DLD1 (cell line): ENCODE results near the gene MAP3K19.
"Not testable (repeated sequence)": the region's sequence is repeated elsewhere in the genome, so short reads cannot be mapped to it uniquely, and the experiment has no call there.

Experiments
- in situ Hi-C: cut with HindIII; loops from 2 replicates; pipeline ENCODE4 v1.10.0; 2017; ENCODE audit warnings: low sequenced_read_pairs

Gene MAP3K19

DNA sequence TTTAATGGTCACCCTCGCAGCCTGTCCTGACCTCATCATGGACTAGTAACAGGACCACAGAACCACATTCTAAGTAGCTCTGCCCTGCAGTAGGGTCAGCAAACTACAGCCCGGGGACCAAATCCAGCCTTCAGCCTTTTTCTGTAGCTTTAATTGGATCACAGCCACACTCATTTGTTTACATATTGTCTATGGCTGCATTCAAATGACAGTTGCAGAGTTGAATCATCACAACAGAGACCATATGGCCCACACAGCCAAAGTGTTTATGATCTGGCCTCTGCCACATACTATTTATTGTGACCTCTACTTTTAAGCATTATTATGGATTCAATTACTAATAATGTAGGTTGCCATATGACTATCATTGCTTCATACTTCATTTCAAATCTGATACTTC, 47.7 kb downstream of the MAP3K19 start:
- in situ Hi-C loops = no loop called here

GRCh38 chr2:134988994-134989605, 58.1 kb downstream of the MAP3K19 start:
- in situ Hi-C loops = no loop called here

DNA sequence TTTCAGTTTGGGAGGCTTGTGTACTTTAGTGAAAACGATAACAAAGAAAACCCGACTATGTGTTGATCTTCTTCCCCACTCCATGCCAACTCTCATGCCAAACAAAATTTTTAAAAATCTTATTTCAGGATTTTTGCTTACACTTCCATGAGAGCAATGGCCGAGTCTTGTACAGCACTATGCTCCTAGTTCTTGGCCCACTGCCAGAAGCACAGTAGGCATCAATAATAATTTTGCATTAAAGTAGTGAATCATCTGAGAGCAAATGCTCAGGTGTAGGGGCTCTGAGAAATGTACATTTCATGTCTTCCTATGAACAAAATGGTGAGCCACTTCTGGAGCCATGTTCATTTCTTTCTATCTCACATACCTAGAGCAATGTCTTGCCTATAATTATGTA, 62.2 kb downstream of the MAP3K19 start:
- in situ Hi-C loops = no loop called here

DNA sequence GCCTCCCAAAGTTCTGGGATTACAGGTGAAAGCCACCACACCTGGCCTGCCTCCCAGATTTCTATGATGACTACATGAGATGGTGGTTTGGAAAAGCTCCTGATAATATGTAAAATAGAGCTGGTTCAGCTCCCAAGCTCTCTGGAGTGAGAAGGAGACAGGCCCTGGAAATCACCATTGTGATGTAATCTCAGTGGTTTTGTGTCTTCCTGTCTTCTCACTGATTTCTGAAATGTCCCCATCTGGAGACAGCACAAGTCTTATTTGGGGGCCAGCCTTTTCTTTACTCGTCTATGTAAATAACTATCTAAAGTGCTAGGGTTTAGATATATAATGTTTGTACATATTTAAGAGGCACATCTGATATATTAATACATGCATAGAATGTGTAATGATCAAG, 64.6 kb downstream of the MAP3K19 start:
- in situ Hi-C loops = no loop called here

GRCh38 chr2:134980639-134981038, 66.6 kb downstream of the MAP3K19 start:
- in situ Hi-C loops = no loop called here

- in situ Hi-C loops = no loop called here
These were observed 68.0 kb downstream of the MAP3K19 start for GRCh38 chr2:134979221-134979620.

DNA sequence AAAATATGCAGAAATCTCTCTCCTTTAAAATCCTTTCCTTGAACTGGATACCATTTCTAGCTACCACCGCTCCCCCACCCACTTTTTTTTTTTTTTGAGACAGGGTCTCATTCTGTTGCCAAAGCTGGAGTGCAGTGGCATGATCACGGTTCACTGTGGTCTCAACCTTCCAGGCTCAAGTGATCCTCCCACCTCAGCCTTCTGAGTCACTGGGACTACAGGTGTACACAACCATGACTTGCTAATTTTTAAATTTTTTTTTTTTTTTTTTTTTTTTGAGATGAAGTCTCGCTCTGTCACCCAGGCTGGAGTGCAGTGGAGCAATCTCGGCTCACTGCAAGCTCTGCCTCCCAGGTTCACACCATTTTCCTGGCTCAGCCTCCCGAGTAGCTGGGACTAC, 70.1 kb downstream of the MAP3K19 start:
- in situ Hi-C loops = not testable (repeated sequence)

DNA sequence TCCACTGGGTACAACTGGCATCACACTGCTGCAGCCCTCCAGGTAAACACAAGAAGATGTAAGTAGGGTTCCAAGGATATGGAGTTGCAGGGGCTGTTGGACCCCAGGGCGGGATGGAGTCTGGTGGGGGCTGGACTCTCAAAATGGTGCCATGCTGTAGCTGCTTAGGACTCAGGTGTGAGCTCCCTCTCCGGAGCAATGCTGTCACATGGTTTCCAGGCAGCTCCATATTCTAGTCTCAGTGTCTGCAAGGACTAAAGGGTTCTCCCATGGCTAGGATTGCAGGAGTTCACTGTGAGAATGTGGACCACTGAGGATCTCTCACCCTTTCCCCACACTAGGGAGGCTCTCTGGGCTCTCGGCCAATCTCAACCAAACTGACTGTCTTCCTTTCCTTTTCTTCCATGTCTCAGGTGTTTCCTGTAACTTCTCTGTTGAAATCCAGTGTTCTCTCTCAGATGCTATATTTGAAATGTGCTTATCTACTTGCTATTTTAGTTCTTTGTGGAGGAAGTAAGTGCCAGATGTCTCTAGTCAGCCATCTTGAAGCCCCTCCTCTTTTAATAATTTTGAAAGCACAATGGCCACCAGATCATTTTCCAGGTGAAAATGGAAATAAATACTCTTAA, 71.1 kb downstream of the MAP3K19 start:
- in situ Hi-C loops = no loop called here

- in situ Hi-C loops = no loop called here
These were observed 71.8 kb downstream of the MAP3K19 start for GRCh38 chr2:134975281-134976009.

DNA sequence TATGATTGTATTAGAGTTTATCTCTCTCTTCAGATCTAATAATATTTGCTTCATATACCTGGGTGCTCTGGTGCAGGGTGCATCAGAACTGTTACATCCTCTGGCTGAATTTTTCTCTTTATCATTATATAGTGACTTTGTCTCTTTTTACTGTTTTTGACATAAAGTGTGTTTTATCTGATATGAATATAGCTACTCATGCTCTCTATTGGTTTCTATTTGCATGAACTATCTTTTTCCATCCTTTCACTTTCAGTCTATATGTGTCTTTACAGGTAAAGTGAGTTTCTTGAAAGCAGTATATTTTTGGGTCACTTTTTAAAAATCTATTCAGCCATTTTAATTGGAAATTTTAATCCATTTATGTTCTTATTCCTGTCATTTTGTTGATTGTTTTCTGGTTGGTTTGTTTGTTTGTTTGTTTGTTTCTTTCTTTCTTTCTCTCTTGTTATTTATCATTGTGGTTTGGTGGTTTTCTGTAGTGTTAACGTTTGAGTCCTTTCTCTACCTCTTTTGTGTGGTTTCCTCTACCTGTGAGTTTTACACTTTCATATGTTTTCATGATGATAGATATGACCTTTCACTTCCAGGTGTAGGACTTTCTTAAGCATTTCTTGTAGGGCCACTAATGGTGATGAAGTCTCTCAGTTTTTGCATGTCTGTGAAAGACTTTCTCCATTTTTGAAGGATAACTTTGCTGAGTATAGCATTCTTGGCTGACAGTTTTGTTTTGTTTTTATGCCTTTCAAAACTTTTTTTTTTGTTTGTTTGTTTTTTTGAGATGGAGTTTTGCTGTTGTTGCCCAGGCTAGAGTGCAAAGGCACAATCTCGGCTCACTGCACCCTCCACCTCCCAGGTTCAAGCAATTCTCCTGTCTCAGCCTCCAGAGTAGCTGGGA, 73.8 kb downstream of the MAP3K19 start:
- in situ Hi-C loops = no loop called here

DNA sequence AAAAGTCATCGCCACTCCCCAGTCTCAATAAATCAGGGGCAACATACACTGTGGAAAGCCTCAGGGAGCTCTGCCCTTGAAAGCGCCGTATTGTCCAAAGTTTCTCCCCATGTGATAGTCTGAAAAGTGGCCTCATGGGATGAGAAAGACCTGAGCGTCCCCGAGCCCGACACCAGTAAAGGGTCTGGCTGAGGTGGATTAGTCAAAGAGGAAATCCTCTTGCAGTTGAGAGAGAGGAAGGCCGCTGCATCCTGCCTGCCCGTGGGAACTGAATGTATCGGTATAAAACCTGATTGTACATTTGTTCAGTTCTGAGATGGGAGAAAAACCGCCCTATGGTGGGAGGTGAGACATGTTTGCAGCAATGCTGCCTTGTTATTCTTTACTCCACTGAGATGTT, 80.1 kb downstream of the MAP3K19 start:
- in situ Hi-C loops = not testable (repeated sequence)

DNA sequence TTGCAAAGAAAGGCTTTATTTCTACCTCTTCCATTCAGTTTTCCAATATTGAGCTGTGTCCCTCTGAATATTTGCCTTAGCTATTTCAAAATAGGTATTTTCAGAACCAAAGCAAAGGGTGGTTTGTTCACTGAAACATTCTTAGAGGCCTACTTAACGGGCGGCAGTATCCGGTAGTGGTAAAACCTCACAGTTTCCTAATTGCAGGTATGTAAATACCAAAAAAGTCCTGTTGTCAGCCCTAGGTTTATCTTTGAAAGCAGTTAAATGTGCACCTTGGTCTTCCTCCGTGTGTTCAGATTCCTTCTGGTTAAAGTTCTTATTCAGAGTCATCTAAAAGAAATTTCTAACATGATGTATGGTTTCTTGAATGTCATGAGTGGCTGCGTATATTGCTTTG, 89.8 kb downstream of the MAP3K19 start:
- in situ Hi-C loops = no loop called here

- in situ Hi-C loops = no loop called here
These were observed 91.5 kb downstream of the MAP3K19 start for GRCh38 chr2:134955744-134956143.

DNA sequence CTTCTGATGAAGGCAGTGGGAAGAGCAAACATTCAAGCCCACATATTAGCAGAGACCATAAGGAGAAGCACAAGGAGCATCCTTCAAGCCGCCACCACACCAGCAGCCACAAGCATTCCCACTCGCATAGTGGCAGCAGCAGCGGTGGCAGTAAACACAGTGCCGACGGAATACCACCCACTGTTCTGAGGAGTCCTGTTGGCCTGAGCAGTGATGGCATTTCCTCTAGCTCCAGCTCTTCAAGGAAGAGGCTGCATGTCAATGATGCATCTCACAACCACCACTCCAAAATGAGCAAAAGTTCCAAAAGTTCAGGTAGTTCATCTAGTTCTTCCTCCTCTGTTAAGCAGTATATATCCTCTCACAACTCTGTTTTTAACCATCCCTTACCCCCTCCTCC, 93.2 kb downstream of the MAP3K19 start:
- in situ Hi-C loops = no loop called here

- in situ Hi-C loops = no loop called here
These were observed 94.6 kb downstream of the MAP3K19 start for GRCh38 chr2:134952608-134953007.

- in situ Hi-C loops = no loop called here
These were observed 96.4 kb downstream of the MAP3K19 start for GRCh38 chr2:134950886-134951285.

DNA sequence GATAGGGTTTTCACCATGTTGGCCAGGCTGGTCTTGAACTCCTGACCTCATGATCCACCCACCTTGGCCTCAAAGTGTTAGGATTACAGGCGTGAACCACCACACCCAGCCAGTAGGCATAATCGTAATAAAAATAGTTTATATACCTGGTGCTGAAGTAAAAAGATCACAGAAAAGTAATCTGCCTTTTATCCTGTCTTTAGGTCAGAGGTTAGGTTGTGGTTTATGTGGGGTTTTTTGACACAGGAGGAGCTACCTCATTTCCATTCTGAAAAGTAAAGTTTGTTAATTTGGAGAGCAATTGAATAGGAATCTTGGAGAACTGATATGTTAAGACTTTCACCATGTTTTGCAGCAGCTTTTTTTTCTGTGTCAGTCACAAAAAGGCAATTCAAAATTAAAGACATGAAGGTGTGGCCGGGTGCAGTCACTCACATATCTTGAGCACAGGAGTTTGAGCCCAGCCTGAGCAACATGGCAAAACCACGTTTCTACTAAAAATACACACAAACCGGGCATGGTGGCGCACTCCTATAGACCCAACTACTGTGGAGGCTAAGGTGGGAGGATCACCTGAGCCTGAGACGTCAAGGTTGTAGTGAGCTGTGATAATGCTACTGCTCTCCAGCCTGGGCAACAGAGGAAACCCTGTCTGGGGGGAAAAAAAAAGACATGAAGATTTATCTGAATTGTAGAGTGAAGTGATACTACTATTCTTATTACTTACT, 97.1 kb downstream of the MAP3K19 start:
- in situ Hi-C loops = no loop called here

- in situ Hi-C loops = no loop called here
These were observed 101.2 kb downstream of the MAP3K19 start for GRCh38 chr2:134946073-134946472.

DNA sequence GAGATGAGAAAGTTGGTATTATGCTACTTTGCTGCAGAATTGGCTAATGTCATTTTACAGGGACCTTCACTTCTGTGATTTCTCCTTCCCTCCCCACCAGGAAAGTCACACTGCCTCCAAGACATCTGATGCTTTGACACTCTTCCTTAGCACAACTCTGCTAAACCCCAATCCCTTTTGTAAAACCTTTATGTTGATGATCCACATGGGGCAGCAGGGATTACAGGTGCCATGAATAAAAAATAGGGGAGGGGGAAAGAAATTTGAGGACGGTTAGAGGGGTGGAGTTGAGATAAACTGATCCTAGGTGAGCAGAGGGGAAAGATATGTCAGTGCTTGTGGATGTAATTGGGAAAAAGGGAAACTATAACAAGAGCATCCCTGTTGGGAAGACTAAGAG, 102.3 kb downstream of the MAP3K19 start:
- in situ Hi-C loops = no loop called here

DNA sequence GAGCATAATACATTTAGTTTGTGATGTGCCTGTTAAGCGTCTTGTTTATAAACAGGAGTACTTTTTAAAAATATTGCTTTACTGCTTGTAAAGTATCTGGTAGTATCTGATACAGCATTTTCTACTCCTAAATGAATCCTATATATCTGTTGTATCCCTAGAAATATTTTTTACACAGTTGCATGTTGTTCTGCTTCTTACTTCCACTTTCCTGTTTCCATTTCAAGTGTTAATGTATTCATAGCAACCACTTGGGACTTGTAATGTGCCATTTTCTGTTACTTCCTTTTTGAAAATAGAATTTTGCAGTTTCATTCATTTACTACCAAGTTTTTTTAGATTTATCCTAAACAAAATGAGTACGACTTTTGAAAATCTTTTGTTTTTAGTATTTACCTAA, 103.7 kb downstream of the MAP3K19 start:
- in situ Hi-C loops = no loop called here

GRCh38 chr2:134936691-134937090, 110.6 kb downstream of the MAP3K19 start:
- in situ Hi-C loops = no loop called here
